Neutrophil (primary cell): ENCODE results near the gene INPP5A.

ENCODE experiments used
- H3K27ac ChIP-seq: fragments of 200-600 bp; sonication (generic); 2 replicates; pipeline ENCODE4 v1.5.1; 2016; ENCODE audit warnings: mild to moderate bottlenecking, moderate library complexity
- H3K27me3 ChIP-seq: fragments of 200-600 bp; sonication (generic); 2 replicates; pipeline ENCODE4 v1.6.0; 2016; ENCODE audit warnings: mild to moderate bottlenecking
- H3K36me3 ChIP-seq: fragments of 200-600 bp; sonication (generic); 2 replicates; pipeline ENCODE4 v1.5.1; 2017
- H3K4me1 ChIP-seq, 2 experiments: fragments of 200-600 bp in 1 of 2; sonication (generic) in 1 of 2; 1 replicate in 1 of 2; 2 replicates in 1 of 2; pipeline versions ENCODE4 v1.5.1 to v1.6.1; 2013 to 2016; ENCODE audit warnings: low read depth in 1 of 2, low read length in 1 of 2, mild to moderate bottlenecking in 1 of 2, moderate library complexity in 1 of 2; ENCODE audit not compliant: control insufficient read depth in 1 of 2, insufficient read depth in 1 of 2
- H3K4me3 ChIP-seq, 2 experiments: fragments of 200-600 bp in 1 of 2; sonication (generic) in 1 of 2; 1 replicate in 1 of 2; 2 replicates in 1 of 2; pipeline ENCODE4 v1.5.1; 2013 to 2016; ENCODE audit warnings: low read depth in 1 of 2, low read length in 1 of 2, mild to moderate bottlenecking in 1 of 2, moderate library complexity in 1 of 2
- H3K9me3 ChIP-seq: fragments of 200-600 bp; sonication (generic); 2 replicates; pipeline ENCODE4 v1.5.1; 2016
- CTCF ChIP-seq: fragments of 200-600 bp; sonication (generic); IDR thresholded peaks from 2 replicates; pipeline ENCODE4 v1.5.1; 2016; ENCODE audit warnings: antibody characterized with exemption

INPP5A gene

GRCh38 chr10:132492323-132493025 lies 45.1 kb upstream of the INPP5A start:
- Histone ChIP-seq H3K4me3 (no peak overlapping the region), H3K9me3 (no peaks in the 10 kb centered on the region), H3K27me3 (no peaks in the 10 kb centered on the region), H3K36me3 (no peaks in the 10 kb centered on the region), H3K4me1 (peaks cover 13% of the 10 kb centered on the region in 2 experiments), H3K27ac (no peak overlapping the region)
- TF ChIP-seq CTCF: no peak

GRCh38 chr10:132493246-132493755 lies 44.3 kb upstream of the INPP5A start:
- Histone ChIP-seq H3K27me3 (no peaks in the 10 kb centered on the region), H3K4me1 (peaks cover 21 to 22% of the 10 kb centered on the region in 2 experiments), H3K9me3 (no peaks in the 10 kb centered on the region), H3K27ac (no peak overlapping the region), H3K36me3 (no peaks in the 10 kb centered on the region), H3K4me3 (no peak overlapping the region)
- no peak for TF ChIP-seq CTCF

GRCh38 chr10:132493756-132494290 lies 43.8 kb upstream of the INPP5A start:
- Histone ChIP-seq H3K4me1 (peaks cover 26 to 27% of the 10 kb centered on the region in 2 experiments), H3K9me3 (no peaks in the 10 kb centered on the region), H3K36me3 (no peaks in the 10 kb centered on the region), H3K4me3 (no peak overlapping the region), H3K27me3 (no peaks in the 10 kb centered on the region), H3K27ac (no peak overlapping the region)
- TF ChIP-seq CTCF: no peak

GRCh38 chr10:132494866-132495630 lies 42.5 kb upstream of the INPP5A start:
- no peak overlapping the region for H3K27ac ChIP-seq
- H3K27me3 ChIP-seq: no peaks in the 10 kb centered on the region
- no peaks in the 10 kb centered on the region for H3K9me3 ChIP-seq
- H3K36me3 ChIP-seq: no peaks in the 10 kb centered on the region
- peaks cover 27 to 30% of the 10 kb centered on the region in 2 experiments for H3K4me1 ChIP-seq
- TF ChIP-seq CTCF: no peak
- no peak overlapping the region for H3K4me3 ChIP-seq

GRCh38 chr10:132496360-132497062 lies 41.1 kb upstream of the INPP5A start:
- TF ChIP-seq CTCF: no peak
- H3K36me3 ChIP-seq: no peaks in the 10 kb centered on the region
- peaks cover 27 to 30% of the 10 kb centered on the region in 2 experiments for H3K4me1 ChIP-seq
- H3K9me3 ChIP-seq: no peaks in the 10 kb centered on the region
- no peak overlapping the region for H3K4me3 ChIP-seq
- no peaks in the 10 kb centered on the region for H3K27me3 ChIP-seq
- H3K27ac ChIP-seq: no peak overlapping the region
